ENCODE measurements around the gene BOLA1.
"Not testable (repeated sequence)": the region's sequence is repeated elsewhere in the genome, so short reads cannot be mapped to it uniquely, and the experiment has no call there.

DNA sequence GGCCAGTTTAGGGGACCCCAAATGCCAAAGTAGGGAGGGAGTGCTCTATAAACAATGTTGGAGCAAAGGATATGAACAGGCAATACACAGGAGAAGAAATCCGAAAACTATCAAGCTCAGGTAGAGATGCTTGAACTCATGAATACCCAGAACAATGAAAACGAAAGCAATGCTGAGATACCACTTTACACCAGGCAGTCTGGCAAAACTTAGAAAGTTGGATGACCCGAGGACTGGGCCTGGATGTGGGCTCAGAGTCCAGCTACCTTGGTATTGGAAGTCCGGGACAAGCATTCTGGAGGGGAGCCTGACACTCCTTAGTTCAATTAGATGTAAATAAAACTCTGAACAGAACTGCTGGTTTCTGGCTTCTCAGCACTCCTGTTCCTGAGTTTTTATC, 26.3 kb upstream of the BOLA1 start:
- TF ChIP-seq, protein P1, sequence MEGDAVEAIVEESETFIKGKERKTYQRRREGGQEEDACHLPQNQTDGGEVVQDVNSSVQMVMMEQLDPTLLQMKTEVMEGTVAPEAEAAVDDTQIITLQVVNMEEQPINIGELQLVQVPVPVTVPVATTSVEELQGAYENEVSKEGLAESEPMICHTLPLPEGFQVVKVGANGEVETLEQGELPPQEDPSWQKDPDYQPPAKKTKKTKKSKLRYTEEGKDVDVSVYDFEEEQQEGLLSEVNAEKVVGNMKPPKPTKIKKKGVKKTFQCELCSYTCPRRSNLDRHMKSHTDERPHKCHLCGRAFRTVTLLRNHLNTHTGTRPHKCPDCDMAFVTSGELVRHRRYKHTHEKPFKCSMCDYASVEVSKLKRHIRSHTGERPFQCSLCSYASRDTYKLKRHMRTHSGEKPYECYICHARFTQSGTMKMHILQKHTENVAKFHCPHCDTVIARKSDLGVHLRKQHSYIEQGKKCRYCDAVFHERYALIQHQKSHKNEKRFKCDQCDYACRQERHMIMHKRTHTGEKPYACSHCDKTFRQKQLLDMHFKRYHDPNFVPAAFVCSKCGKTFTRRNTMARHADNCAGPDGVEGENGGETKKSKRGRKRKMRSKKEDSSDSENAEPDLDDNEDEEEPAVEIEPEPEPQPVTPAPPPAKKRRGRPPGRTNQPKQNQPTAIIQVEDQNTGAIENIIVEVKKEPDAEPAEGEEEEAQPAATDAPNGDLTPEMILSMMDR (IDR thresholded peaks at IDR 0.05; ENCODE audit: low read depth, low read length, poor library complexity, severe bottlenecking), result not testable (repeated sequence)
- TF ChIP-seq EZH2phosphoT487 (IDR thresholded peaks at IDR 0.05; ENCODE audit: borderline replicate concordance, low read length), result not testable (repeated sequence)
